Fibroblast of skin of back (primary cell): ENCODE measurements around the gene CTNNBIP1.

Experiments used
- DNase-seq: peaks from one replicate; pipeline ENCODE4 v3.0.0-alpha.2; 2013

The CTNNBIP1 gene

DNA sequence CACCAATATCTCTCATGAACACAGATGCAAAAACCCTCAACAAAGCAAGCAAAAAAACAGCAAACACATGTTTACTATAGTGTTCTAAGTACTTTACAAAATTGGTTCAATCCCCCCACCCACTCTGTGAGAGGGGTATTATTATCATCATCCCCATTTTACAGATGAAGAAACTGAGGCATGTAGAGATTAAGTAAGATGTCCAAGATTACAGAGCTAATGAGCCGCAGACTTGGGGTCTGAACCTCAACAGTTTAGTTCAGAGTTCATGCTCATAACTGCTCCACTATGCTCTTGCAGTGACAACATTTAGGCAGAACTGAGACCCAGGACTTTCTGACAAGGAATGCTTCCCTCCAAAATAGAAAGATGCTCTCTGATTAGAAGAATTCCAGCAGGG is 108.2 kb downstream of the CTNNBIP1 start:
- no peak for DNase-seq
